BLaER1 (cell line): ENCODE results near the gene ARRB2.
"Not testable (repeated sequence)": the region's sequence is repeated elsewhere in the genome, so short reads cannot be mapped to it uniquely, and the experiment has no call there.

Source experiments
- H3K27ac ChIP-seq: shearing (Covaris generic); formaldehyde crosslinking; 2 replicates; pipeline ENCODE4 v1.8.1; 2022
- H3K27me3 ChIP-seq: shearing (Covaris generic); formaldehyde crosslinking; 2 replicates; pipeline ENCODE4 v1.8.1; 2022
- H3K36me3 ChIP-seq: shearing (Covaris generic); formaldehyde crosslinking; 2 replicates; pipeline ENCODE4 v1.8.1; 2022
- H3K4me1 ChIP-seq: shearing (Covaris generic); formaldehyde crosslinking; 2 replicates; pipeline ENCODE4 v1.8.1; 2022
- H3K4me2 ChIP-seq: shearing (Covaris generic); formaldehyde crosslinking; 2 replicates; pipeline ENCODE4 v1.8.1; 2022
- H3K4me3 ChIP-seq: shearing (Covaris generic); formaldehyde crosslinking; 2 replicates; pipeline ENCODE4 v1.8.1; 2022
- H3K9ac ChIP-seq: shearing (Covaris generic); formaldehyde crosslinking; 2 replicates; pipeline ENCODE4 v1.8.1; 2022
- H3K9me3 ChIP-seq: shearing (Covaris generic); formaldehyde crosslinking; 2 replicates; pipeline ENCODE4 v1.8.1; 2022
- H4K20me1 ChIP-seq: shearing (Covaris generic); formaldehyde crosslinking; 2 replicates; pipeline ENCODE4 v1.8.1; 2022
- Cebpa-rat ChIP-seq: shearing (Covaris generic); IDR thresholded peaks from 2 replicates; pipeline ENCODE4 v1.8.1; 2022

ARRB2 gene

DNA sequence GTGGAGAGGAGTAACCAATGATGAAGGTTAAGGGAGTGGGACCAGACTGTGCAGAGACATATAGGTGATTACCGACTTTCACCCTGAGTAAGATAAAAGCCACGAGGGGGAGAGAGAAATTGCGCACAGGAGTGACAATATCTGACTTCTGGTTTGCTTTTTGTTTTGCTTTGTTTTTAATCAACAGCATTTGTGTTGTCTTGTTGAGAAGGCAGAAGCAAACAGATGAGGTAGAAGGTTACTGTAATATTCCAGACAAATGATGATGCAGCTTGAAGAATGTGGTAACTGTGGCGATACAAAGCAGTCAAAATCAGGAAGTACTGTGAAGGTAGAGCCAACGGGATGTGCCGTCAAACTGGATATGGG is 14.0 kb upstream of the ARRB2 start:
- peaks cover 82% of the 10 kb centered on the region for H3K36me3 ChIP-seq
- no peak overlapping the region for H3K9ac ChIP-seq
- no peaks in the 10 kb centered on the region for H3K27me3 ChIP-seq
- no peaks in the 10 kb centered on the region for H3K9me3 ChIP-seq
- H3K27ac ChIP-seq: no peak overlapping the region
- peaks cover 1% of the 10 kb centered on the region; the same call in 1 of the 2 replicates for H3K4me1 ChIP-seq
- H3K4me2 ChIP-seq: no peak overlapping the region
- no peak for TF ChIP-seq Cebpa-rat
- peaks cover 96% of the 10 kb centered on the region for H4K20me1 ChIP-seq
- H3K4me3 ChIP-seq: no peak overlapping the region

DNA sequence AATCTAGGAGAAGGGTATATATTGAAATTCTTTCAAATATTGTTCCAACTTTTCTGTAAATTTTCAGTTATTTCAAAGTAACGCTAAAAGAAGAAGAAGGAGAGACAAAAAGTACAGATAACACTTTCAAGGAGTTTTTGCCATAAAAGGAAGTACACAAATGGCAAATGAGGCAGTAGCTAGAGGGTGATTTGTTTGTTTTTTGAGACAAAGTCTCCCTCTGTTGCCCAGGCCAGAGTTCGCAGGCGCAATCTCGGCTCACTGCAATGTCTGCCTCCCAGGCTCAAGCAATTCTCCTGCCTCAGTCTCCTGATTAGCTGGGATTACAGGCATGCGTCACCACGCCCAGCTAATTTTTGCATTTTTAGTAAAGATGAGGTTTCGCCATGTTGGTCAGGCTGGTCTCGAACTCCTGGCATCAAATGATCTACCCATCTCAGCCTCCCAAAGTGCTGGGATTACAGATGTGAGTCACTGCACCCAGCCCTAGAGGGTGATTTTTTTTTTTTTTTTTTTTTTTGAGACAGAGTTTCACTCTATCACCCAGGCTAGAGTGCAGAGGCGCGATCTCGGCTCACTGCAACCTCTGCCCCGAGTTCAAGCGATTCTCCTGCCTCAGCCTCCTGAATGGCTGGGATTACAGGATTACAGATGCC is 10.9 kb upstream of the ARRB2 start:
- peaks cover 63% of the 10 kb centered on the region for H3K36me3 ChIP-seq
- not testable (repeated sequence) for H3K4me2 ChIP-seq

DNA sequence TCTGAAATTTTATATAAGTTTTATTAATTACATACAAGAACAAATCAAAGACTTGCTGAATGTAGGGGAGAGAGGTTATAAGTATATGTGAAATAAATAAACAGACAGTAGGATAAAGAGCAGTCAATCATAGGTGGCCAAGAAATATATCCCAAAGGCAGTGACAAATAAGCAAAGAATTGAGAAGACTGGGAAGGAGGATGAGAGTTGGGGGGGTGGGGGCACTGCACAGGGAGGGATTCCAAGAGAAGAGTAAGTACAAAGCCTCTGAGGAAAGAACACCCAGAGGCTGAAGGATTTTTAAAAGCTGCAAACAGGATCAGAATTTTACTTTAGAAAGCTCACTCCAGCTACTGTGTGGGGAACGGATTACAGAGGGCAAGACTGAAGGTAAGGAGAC is 9.3 kb upstream of the ARRB2 start:
- Histone ChIP-seq H3K27ac (no peak overlapping the region), H3K4me3 (no peak overlapping the region), H3K36me3 (peaks cover 49% of the 10 kb centered on the region), H3K4me2 (no peak overlapping the region; the same call in 1 of the 2 replicates), H4K20me1 (peaks cover 73% of the 10 kb centered on the region), H3K4me1 (peaks cover 32% of the 10 kb centered on the region), H3K27me3 (no peaks in the 10 kb centered on the region), H3K9ac (no peak overlapping the region), H3K9me3 (no peaks in the 10 kb centered on the region)
- TF ChIP-seq Cebpa-rat: no peak

More for the DNA sequence above, 10.9 kb upstream of the ARRB2 start:
- Histone ChIP-seq H4K20me1 (peaks cover 88% of the 10 kb centered on the region), H3K4me1 (peaks cover 22% of the 10 kb centered on the region)
- not testable (repeated sequence) for H3K9ac ChIP-seq, H3K27ac ChIP-seq, H3K9me3 ChIP-seq, H3K27me3 ChIP-seq, H3K4me3 ChIP-seq

DNA sequence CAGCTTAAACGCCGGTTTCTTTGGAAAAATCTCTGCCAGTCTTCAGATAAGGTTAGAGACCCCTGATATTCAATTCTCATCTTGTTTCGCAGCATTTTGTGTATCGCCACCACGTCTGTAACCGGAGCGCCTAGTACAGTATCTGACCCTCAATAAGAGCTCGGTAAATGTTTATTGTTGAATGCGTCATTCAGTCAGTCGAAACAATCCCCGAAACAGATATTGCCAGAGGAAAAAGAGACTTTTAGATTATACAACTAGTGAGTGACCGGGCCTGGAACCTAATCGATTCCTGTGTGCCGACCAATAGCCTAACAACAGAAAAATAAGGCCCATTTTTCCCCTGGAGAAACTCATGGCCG is 7.1 kb upstream of the ARRB2 start:
- H3K36me3 ChIP-seq: peaks cover 27% of the 10 kb centered on the region
- H3K4me1 ChIP-seq: peaks cover 32% of the 10 kb centered on the region
- no peaks in the 10 kb centered on the region for H3K9me3 ChIP-seq
- H3K9ac ChIP-seq: peak overlapping the region; percentile 86
- H3K27ac ChIP-seq: peak overlapping the region; percentile 86
- H4K20me1 ChIP-seq: peaks cover 51% of the 10 kb centered on the region
- peak overlapping the region; percentile 88 for H3K4me3 ChIP-seq
- TF ChIP-seq Cebpa-rat: no peak
- H3K4me2 ChIP-seq: peak overlapping the region; percentile 91
- H3K27me3 ChIP-seq: no peaks in the 10 kb centered on the region

DNA sequence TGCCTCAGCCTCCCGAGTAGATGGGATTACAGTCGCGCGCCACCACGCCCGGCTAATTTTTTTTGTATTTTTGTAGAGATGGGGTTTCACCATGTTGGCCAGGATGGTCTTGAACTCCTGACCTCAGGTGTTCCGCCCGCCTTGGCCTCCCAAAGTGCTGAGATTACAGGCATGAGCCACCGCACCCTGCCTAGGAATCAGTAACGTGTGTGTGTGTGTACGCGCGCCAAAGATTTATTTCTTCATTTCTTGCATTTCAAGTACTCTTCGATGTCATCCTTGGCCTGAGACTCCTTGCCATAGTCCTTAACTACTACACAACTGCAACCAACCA is 5.9 kb upstream of the ARRB2 start:
- peaks cover 22% of the 10 kb centered on the region for H3K36me3 ChIP-seq
- H3K4me2 ChIP-seq: peak overlapping the region; percentile 91
- H3K4me1 ChIP-seq: peaks cover 34% of the 10 kb centered on the region
- H3K9ac ChIP-seq: peak overlapping the region; percentile 86
- H3K9me3 ChIP-seq, H3K27me3 ChIP-seq: not testable (repeated sequence)
- peaks cover 39% of the 10 kb centered on the region for H4K20me1 ChIP-seq
- H3K4me3 ChIP-seq: peak overlapping the region; percentile 88
- H3K27ac ChIP-seq: peak overlapping the region; percentile 86

DNA sequence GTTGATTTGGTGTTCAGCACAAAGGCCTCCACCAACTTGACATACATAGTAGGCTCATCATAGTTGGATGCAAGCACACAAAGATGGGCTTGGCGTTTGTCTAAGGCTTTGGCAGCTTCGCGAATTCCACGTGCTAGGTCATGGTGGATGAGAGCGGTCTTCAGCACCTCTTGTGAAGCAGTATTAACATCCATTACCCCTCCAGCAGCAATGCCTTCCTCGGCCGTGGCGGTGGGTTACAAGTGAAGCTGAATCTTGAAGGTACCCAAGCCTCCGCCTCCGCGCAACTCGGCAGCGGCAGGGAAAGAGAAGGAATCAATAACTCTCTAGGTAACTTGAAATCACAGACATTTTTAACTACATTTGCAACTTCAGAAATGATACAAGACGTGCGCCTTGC is 5.4 kb upstream of the ARRB2 start:
- peak overlapping the region; percentile 86 for H3K27ac ChIP-seq
- no peaks in the 10 kb centered on the region for H3K27me3 ChIP-seq

DNA sequence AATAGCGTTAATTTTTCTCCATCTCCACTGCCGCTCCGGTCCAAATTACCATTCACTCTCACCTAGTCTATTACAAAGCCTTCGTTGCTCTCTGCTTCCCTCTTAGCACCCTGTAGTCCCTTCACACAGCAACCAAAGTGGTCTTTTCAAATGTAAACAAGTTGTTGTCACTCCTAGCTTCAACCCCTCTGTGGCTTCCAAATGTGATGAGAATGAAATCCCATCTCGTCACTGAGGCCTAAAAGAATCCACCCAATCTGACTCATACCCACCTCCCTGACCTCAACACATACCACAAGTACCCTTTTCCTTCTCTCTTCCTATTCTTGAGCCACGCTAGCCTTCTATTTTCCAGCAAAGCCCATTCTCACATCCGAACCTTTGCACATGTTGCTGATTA is 4.3 kb upstream of the ARRB2 start:
- Histone ChIP-seq H3K4me2 (no peak overlapping the region), H3K4me3 (no peak overlapping the region), H3K9me3 (no peaks in the 10 kb centered on the region), H3K36me3 (peaks cover 10% of the 10 kb centered on the region), H3K27me3 (no peaks in the 10 kb centered on the region), H3K27ac (no peak overlapping the region), H3K4me1 (peaks cover 39% of the 10 kb centered on the region), H3K9ac (no peak overlapping the region), H4K20me1 (peaks cover 26% of the 10 kb centered on the region)
- no peak for TF ChIP-seq Cebpa-rat

More for the DNA sequence above, 5.4 kb upstream of the ARRB2 start:
- TF ChIP-seq Cebpa-rat: no peak
- Histone ChIP-seq H3K4me1 (peaks cover 36% of the 10 kb centered on the region), H3K4me2 (peak overlapping the region; percentile 91), H3K36me3 (peaks cover 17% of the 10 kb centered on the region), H3K9me3 (no peaks in the 10 kb centered on the region), H3K4me3 (peak overlapping the region; percentile 88), H4K20me1 (peaks cover 34% of the 10 kb centered on the region), H3K9ac (peak overlapping the region; percentile 86)

DNA sequence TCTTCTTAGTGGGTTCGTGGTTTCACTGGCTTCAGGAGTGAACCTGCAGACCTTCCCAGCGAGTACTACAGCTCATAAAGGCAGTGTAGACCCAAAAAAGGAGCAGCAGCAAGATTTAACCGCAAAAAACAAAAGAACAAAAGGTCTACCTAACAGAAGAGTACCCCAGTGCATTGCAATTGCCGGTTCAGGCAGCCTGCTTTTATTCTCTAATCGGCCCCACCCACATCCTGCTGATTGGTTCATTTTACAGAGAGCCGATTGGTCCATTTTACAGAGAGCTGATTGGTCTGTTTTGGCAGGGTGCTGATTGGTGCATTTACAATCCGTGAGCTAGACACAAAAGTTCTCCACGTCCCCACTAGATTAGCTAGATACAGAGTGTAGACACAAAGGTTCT is 2.0 kb upstream of the ARRB2 start:
- Histone ChIP-seq H3K4me1 (peaks cover 41% of the 10 kb centered on the region), H3K27me3 (no peaks in the 10 kb centered on the region), H3K27ac (no peak overlapping the region), H3K4me3 (no peak overlapping the region), H3K9ac (no peak overlapping the region), H3K9me3 (no peaks in the 10 kb centered on the region), H4K20me1 (peaks cover 17% of the 10 kb centered on the region), H3K36me3 (no peaks in the 10 kb centered on the region), H3K4me2 (no peak overlapping the region)
- TF ChIP-seq Cebpa-rat: no peak

DNA sequence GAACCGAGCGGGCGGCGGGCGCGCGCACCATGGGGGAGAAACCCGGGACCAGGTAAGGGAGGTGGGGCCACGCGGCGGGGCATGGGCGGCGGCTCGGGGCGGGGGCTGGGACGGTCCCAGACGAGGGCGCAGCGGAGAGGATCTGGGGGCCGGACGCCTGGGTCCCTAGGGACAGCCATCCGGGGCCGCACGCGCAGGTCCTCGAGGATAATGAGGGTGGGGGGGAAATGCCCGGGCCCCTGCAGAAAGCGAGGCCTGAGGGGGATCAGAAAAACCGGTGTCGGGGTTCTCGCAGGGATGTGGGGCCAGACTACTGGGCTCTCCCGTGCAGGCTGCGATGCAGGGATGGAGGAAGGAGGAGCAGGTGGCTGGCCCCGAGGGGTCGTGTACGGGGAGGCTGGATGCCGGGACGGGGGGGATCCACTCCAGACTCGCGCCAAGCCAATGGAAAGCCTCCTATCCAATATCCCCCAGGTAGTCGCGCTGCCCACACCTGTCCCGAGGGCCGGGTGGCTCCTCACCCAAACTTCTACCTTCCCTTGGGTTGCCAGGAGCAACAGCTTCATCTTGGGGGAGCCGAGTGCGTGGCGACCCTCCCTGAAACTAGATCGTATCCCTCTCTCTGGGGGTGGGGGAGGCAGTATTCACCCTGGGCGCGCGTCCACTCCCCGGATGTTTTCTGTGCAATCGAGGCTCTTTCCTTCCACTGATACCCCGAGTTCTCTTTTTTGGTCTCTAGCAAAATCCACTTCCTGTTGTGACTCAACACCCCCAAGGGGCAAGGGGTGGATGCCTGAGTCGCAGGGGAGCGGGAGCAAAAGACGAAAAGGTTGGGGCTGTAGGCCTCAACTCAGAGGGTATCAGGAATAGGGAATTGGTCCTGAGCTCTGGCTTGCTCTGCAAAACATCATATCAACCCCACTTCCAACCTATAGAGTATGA is 532 bp downstream of the ARRB2 start:
- Histone ChIP-seq H4K20me1 (peaks cover 15% of the 10 kb centered on the region), H3K4me1 (peaks cover 56% of the 10 kb centered on the region), H3K9me3 (no peaks in the 10 kb centered on the region), H3K4me2 (peak overlapping the region; percentile 94), H3K36me3 (peaks cover 4% of the 10 kb centered on the region), H3K9ac (peak overlapping the region; percentile 90), H3K27ac (peak overlapping the region; percentile 90), H3K27me3 (no peaks in the 10 kb centered on the region), H3K4me3 (peak overlapping the region; percentile 83)
- TF ChIP-seq Cebpa-rat: no peak

DNA sequence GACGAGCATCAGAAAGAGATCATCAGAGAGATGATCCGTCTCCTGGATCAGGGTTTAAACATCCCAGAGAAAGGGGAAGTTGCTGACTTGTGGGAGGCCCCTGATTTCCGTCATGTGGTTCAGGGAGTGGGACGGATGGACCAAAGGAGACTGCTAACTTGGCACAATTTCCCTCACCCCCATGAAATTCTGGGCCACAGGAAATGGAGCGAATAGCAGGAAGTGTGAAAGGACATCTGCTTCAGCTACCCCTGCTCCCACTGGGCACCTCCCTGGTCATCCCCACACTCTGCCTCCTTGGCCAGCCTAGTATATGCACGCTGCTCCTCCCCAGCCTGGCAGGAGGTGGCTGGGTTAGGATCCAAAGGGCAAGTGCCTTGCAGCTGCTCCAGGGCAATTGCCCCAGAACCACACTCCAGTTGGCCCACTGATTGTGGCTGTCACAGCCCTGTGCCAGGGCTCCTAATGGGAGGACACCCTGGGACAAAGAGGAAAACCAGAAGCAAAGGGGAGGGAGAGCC is 1.3 kb downstream of the ARRB2 start:
- no peaks in the 10 kb centered on the region for H3K9me3 ChIP-seq
- peak overlapping the region; percentile 90 for H3K9ac ChIP-seq
- H3K4me1 ChIP-seq: peaks cover 63% of the 10 kb centered on the region
- H3K4me3 ChIP-seq: peak overlapping the region; percentile 83
- no peak for TF ChIP-seq Cebpa-rat
- H3K36me3 ChIP-seq: peaks cover 10% of the 10 kb centered on the region
- H3K4me2 ChIP-seq: peak overlapping the region; percentile 94
- H3K27ac ChIP-seq: peak overlapping the region; percentile 90
- peaks cover 15% of the 10 kb centered on the region for H4K20me1 ChIP-seq
- H3K27me3 ChIP-seq: no peaks in the 10 kb centered on the region
